Measurements from ENCODE around the gene PMEPA1. TPM values are rescaled to one million over a fixed set of nuclear protein-coding genes. Genes with fewer than 3 reads are reported as not detected.

PMEPA1 gene
- total RNA-seq, 1 donor from 2014 or later: 0.14 TPM

GRCh38 chr20:57612916-57613315 is 96.9 kb downstream of the PMEPA1 start:
- intact Hi-C loops (cut with micrococcal nuclease): no loop called here

DNA sequence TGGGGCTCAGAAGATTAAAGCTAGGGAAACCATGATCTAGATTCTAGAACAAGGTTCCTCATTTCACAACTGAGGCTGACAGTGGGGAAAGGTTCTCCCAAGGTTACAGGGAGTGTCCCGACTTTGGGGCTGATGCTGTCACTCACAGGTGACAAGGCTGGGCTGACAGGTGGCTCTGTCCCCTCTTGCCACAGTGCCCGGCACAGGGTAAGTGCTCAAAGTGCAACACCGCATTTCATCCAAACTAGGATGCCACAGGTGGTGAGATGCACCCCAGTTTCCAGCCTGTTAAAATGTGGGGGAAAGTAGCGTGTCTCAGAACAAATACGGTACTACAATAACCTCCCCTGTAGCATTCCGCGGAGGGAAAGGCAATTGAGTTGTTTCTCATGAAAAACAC is 97.4 kb downstream of the PMEPA1 start:
- intact Hi-C loops (cut with micrococcal nuclease): no loop called here

- intact Hi-C loops (cut with micrococcal nuclease): no loop called here
These were observed 98.1 kb downstream of the PMEPA1 start for GRCh38 chr20:57611586-57612311.

GRCh38 chr20:57610261-57610952 is 99.4 kb downstream of the PMEPA1 start:
- intact Hi-C loops (cut with micrococcal nuclease): no loop called here

DNA sequence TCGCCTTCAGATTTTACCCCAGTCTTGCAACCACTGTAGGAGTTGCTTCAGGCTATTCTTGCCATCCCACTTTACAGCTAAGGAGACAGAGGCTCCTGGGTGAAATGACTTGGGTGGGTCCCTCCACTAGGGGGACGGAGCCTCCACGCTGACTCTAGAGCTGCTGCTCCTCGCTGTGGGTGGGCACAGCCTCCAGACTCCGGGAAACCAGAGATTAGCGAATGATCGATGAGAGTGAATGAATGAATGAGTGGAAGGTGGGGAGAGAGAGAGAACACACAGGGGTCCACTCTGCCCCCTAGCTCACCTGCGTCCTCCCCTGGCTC is 100.0 kb downstream of the PMEPA1 start:
- intact Hi-C loops (cut with micrococcal nuclease): no loop called here

DNA sequence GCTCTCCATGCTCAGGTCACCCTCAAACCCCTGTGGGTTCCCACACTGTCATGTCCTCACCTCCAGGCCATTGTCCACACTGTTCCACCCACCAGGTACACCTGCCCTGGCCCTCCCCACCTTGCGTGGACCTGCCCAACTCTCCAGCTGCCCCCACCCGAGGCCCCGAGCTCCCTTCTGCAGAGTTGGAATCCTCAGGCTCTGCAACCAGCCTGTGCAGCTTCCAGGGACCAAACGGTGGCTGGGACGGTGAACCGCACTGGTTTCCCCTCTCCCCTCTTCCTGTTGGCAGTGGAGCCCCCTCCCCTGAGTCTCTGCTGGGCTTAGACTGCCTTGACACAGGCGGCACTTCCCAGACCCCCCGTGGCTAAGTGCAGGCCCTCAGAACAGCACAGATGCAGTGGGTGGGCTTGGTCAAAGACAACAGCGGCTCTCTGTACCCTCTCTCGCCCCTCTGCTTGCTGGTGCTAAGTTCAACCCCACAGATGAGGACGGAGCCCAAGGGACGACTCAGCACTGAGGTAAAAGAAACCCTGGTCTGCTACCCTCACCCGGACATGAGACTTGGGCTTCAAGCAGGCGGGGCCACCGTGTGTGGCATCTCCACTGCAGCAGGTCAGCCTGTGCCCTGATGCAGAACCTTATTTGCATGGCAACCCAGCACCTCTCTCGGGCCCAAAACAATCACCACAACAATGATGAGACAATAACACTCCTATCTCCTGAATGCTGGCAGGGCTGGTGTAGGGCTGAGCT is 100.6 kb downstream of the PMEPA1 start:
- intact Hi-C loops (cut with micrococcal nuclease): no loop called here

DNA sequence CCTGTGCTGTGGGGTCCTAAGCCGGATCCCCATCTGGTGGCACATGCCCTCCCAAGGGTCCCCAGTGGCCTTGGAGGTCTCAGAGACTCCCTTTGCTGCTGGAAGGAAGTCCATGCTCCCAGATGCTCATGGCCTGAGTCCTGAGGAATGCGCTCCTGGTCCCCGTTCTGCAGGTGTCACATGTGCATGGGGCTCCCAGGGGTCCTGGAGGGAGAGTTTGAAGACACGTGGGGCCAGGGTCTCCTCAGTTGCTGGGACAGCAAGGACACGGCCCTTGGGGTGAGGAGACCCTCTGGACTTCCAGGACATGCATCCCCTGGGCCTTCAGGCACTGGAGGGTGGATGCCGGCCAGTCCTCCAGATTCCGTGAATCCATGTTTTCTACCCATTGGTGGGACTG is 101.3 kb downstream of the PMEPA1 start:
- intact Hi-C loops (cut with micrococcal nuclease): no loop called here

- intact Hi-C loops (cut with micrococcal nuclease): no loop called here
These were observed 103.9 kb downstream of the PMEPA1 start for GRCh38 chr20:57605878-57606277.

- intact Hi-C loops (cut with micrococcal nuclease): no loop called here
These were observed 104.8 kb downstream of the PMEPA1 start for GRCh38 chr20:57605045-57605444.

GRCh38 chr20:57603120-57603519 is 106.7 kb downstream of the PMEPA1 start:
- intact Hi-C loops (cut with micrococcal nuclease): no loop called here

- intact Hi-C loops (cut with micrococcal nuclease): no loop called here
These were observed 108.1 kb downstream of the PMEPA1 start for GRCh38 chr20:57601737-57602136.

GRCh38 chr20:57601211-57601570 is 108.6 kb downstream of the PMEPA1 start:
- intact Hi-C loops (cut with micrococcal nuclease): no loop called here

DNA sequence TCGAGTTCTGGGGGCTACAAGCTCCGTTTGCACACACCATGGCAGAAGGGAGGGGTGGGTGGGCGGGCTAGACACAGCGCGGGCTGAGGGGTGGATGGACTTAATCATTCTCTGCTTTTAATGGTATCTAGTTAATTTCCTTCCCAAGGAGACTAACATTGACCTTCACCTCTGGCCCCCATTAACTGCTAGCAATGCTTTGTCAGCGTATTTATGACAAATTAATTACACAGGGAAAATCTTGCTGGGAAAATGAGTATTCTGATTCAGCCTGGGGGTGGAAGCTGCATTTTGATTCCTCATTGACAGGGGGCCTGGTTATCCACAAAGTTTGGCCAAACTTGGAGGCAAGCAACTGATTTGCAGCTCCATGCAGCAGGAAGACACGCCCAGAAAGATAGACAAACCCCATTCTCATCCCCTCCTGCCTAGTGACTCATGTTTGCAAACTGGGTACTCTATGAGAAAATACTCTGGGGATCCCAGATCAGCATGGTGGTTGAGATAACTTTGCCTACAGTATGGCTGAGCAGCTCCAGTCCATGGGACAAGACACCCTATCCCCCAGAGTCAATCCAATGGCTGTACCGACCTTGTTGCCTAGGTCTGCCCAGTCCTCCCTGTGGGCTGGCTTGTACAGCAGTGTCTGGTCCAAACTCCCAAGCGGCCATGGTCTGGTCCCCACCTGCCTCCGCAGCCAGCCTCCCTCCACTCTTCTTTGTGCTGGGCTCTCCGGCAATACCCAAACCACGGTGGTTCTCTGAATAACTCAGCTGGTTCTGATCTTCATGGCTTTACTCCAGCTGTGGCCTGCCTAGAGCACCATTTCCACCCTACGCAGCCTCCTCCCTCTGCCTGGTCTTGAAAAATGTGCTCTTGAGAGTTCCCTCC is 109.2 kb downstream of the PMEPA1 start:
- intact Hi-C loops (cut with micrococcal nuclease): no loop called here

DNA sequence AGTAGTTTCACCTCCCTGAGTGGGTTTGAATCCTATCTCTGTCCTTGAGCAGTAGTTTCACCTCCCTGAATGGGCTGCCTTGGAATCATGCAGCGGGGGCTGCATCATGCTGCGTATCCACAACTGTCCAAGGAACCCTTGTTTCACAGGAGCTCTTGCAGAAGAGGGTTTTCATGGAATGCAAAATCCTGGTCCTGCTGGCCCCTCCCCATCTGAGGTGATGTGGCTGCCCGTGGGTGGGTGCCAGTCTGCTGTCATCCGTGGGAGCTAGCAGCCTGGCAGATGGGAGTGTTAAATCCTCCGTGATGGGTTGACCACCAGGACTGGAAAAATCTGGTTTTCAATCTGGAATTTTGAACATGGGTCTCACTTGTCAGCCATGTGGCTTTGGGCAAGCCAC is 111.3 kb downstream of the PMEPA1 start:
- intact Hi-C loops (cut with micrococcal nuclease): loop anchor here (2.0 to 5.0 kb wide), 2 partner anchors 489 to 610 kb away; no protein-coding TSS in a partner anchor

Other genes starting within 250 kb of the PMEPA1 start
- not detected in 2 replicates for gene CTCFL, start 184.9 kb downstream of the PMEPA1 start, total RNA-seq
- gene PCK1, start 148.9 kb downstream of the PMEPA1 start, total RNA-seq: not detected in 2 replicates
- 10.1 and 10.5 TPM in 2 replicates for gene ZBP1, start 89.6 kb downstream of the PMEPA1 start, total RNA-seq